ENCODE results near the gene CLDN16. TPM values are rescaled to one million over a fixed set of nuclear protein-coding genes. Genes with fewer than 3 reads are reported as not detected.

The CLDN16 gene
- total RNA-seq, 2 experiments from 2014 or later = not detected

- CTCF ChIA-PET = interaction anchor here (0.8 to 1.5 kb wide), 5 partner anchors 11 to 423 kb away, joined by 3 to 5 read pairs (median 5); no protein-coding TSS in a partner anchor
- H3K9me3 Mint-ChIP-seq = no peaks in the 10 kb centered on the region
- peak; percentile 48 for DNase-seq
- no peak overlapping the region for H3K4me3 Mint-ChIP-seq
- H3K27me3 Mint-ChIP-seq (ENCODE audit: low read depth) = peaks cover 5% of the 10 kb centered on the region
- intact Hi-C loops (cut with micrococcal nuclease) = loop anchor here (1.0 to 5.0 kb wide), 6 partner anchors 40 to 666 kb away; no protein-coding TSS in a partner anchor
- H3K36me3 Mint-ChIP-seq (ENCODE audit: low read depth) = no peaks in the 10 kb centered on the region
- peaks cover 8% of the 10 kb centered on the region for H3K4me1 Mint-ChIP-seq (ENCODE audit: low read depth)
- H3K27ac Mint-ChIP-seq = no peak overlapping the region
Observed at GRCh38 chr3:190384309-190384756, 3.6 kb upstream of the CLDN16 start.

GRCh38 chr3:190385731-190386688 lies 2.0 kb upstream of the CLDN16 start:
- intact Hi-C loops (cut with micrococcal nuclease) = loop anchor here (2.0 kb wide), 3 partner anchors 39 to 665 kb away; no protein-coding TSS in a partner anchor
- no peak overlapping the region for H3K27ac Mint-ChIP-seq
- CTCF ChIA-PET = no interaction called here

GRCh38 chr3:190388703-190389102 lies 740 bp downstream of the CLDN16 start:
- intact Hi-C loops (cut with micrococcal nuclease) = no loop called here
- no peaks in the 10 kb centered on the region for H3K4me1 Mint-ChIP-seq (ENCODE audit: low read depth)
- H3K27ac Mint-ChIP-seq = no peak overlapping the region
- CTCF ChIA-PET = no interaction called here
- no peaks in the 10 kb centered on the region for H3K27me3 Mint-ChIP-seq (ENCODE audit: low read depth)
- no peaks in the 10 kb centered on the region for H3K36me3 Mint-ChIP-seq (ENCODE audit: low read depth)
- H3K9me3 Mint-ChIP-seq = no peaks in the 10 kb centered on the region
- H3K4me3 Mint-ChIP-seq = no peak overlapping the region
- no peak for DNase-seq

More at GRCh38 chr3:190385731-190386688, 2.0 kb upstream of the CLDN16 start:
- H3K27me3 Mint-ChIP-seq (ENCODE audit: low read depth) = no peaks in the 10 kb centered on the region
- no peak overlapping the region for H3K4me3 Mint-ChIP-seq
- H3K4me1 Mint-ChIP-seq (ENCODE audit: low read depth) = peaks cover 8% of the 10 kb centered on the region
- no peaks in the 10 kb centered on the region for H3K9me3 Mint-ChIP-seq
- no peak for DNase-seq
- H3K36me3 Mint-ChIP-seq (ENCODE audit: low read depth) = no peaks in the 10 kb centered on the region

GRCh38 chr3:190396001-190396400 lies 8.0 kb downstream of the CLDN16 start:
- DNase-seq = no peak
- Mint-ChIP-seq H3K27me3 (ENCODE audit: low read depth) (no peaks in the 10 kb centered on the region), H3K4me1 (ENCODE audit: low read depth) (no peaks in the 10 kb centered on the region), H3K36me3 (ENCODE audit: low read depth) (no peaks in the 10 kb centered on the region), H3K4me3 (no peak overlapping the region), H3K9me3 (no peaks in the 10 kb centered on the region), H3K27ac (no peak overlapping the region)
- intact Hi-C loops (cut with micrococcal nuclease) = no loop called here
- CTCF ChIA-PET = no interaction called here

GRCh38 chr3:190397889-190398288 lies 9.9 kb downstream of the CLDN16 start:
- Mint-ChIP-seq H3K27me3 (ENCODE audit: low read depth) (peaks cover 5% of the 10 kb centered on the region), H3K4me3 (no peak overlapping the region), H3K36me3 (ENCODE audit: low read depth) (no peaks in the 10 kb centered on the region), H3K27ac (no peak overlapping the region), H3K9me3 (no peaks in the 10 kb centered on the region), H3K4me1 (ENCODE audit: low read depth) (no peaks in the 10 kb centered on the region)
- intact Hi-C loops (cut with micrococcal nuclease) = no loop called here
- CTCF ChIA-PET = interaction anchor here (0.9 kb wide), 1 partner anchor 27 kb away, joined by 3 read pairs; no protein-coding TSS in a partner anchor
- no peak for DNase-seq

GRCh38 chr3:190399677-190400076 lies 11.7 kb downstream of the CLDN16 start:
- H3K27me3 Mint-ChIP-seq (ENCODE audit: low read depth) = peaks cover 5% of the 10 kb centered on the region
- H3K27ac Mint-ChIP-seq = no peak overlapping the region
- DNase-seq = no peak
- CTCF ChIA-PET = no interaction called here
- H3K36me3 Mint-ChIP-seq (ENCODE audit: low read depth) = no peaks in the 10 kb centered on the region
- H3K4me3 Mint-ChIP-seq = no peak overlapping the region
- H3K9me3 Mint-ChIP-seq = no peaks in the 10 kb centered on the region
- intact Hi-C loops (cut with micrococcal nuclease) = no loop called here
- H3K4me1 Mint-ChIP-seq (ENCODE audit: low read depth) = no peaks in the 10 kb centered on the region

GRCh38 chr3:190401963-190402362 lies 14.0 kb downstream of the CLDN16 start:
- no peak overlapping the region for H3K27ac Mint-ChIP-seq
- CTCF ChIA-PET = interaction anchor here (1.4 to 1.6 kb wide), 3 partner anchors 11 to 80 kb away, joined by 3 to 7 read pairs (median 3); partner anchors contain the start of gene CLDN1
- intact Hi-C loops (cut with micrococcal nuclease) = no loop called here
- H3K27me3 Mint-ChIP-seq (ENCODE audit: low read depth) = peaks cover 5% of the 10 kb centered on the region
- no peak for DNase-seq
- H3K9me3 Mint-ChIP-seq = no peaks in the 10 kb centered on the region
- no peak overlapping the region for H3K4me3 Mint-ChIP-seq
- no peaks in the 10 kb centered on the region for H3K4me1 Mint-ChIP-seq (ENCODE audit: low read depth)
- no peaks in the 10 kb centered on the region for H3K36me3 Mint-ChIP-seq (ENCODE audit: low read depth)

- Mint-ChIP-seq H3K27me3 (ENCODE audit: low read depth) (peaks cover 5% of the 10 kb centered on the region), H3K4me1 (ENCODE audit: low read depth) (no peaks in the 10 kb centered on the region)
- CTCF ChIA-PET = no interaction called here
Observed at GRCh38 chr3:190404715-190405114, 16.8 kb downstream of the CLDN16 start.

GRCh38 chr3:190414297-190414696 lies 26.3 kb downstream of the CLDN16 start:
- no peak overlapping the region for H3K4me3 Mint-ChIP-seq
- no peak overlapping the region for H3K27ac Mint-ChIP-seq
- no peak for DNase-seq
- CTCF ChIA-PET = interaction anchor here (0.6 to 1.8 kb wide), 2 partner anchors 11 to 378 kb away, joined by 3 to 8 read pairs; no protein-coding TSS in a partner anchor
- no peaks in the 10 kb centered on the region for H3K4me1 Mint-ChIP-seq (ENCODE audit: low read depth)
- H3K27me3 Mint-ChIP-seq (ENCODE audit: low read depth) = peaks cover 14% of the 10 kb centered on the region
- intact Hi-C loops (cut with micrococcal nuclease) = no loop called here
- peaks cover 9% of the 10 kb centered on the region for H3K9me3 Mint-ChIP-seq
- H3K36me3 Mint-ChIP-seq (ENCODE audit: low read depth) = peaks cover 2% of the 10 kb centered on the region

More at GRCh38 chr3:190404715-190405114, 16.8 kb downstream of the CLDN16 start:
- no peak overlapping the region for H3K27ac Mint-ChIP-seq
- H3K4me3 Mint-ChIP-seq = no peak overlapping the region
- H3K36me3 Mint-ChIP-seq (ENCODE audit: low read depth) = no peaks in the 10 kb centered on the region
- no peak for DNase-seq
- intact Hi-C loops (cut with micrococcal nuclease) = no loop called here
- H3K9me3 Mint-ChIP-seq = no peaks in the 10 kb centered on the region

GRCh38 chr3:190424108-190424477 lies 36.1 kb downstream of the CLDN16 start:
- Mint-ChIP-seq H3K4me3 (no peak overlapping the region), H3K4me1 (ENCODE audit: low read depth) (peaks cover 2% of the 10 kb centered on the region), H3K27ac (no peak overlapping the region), H3K27me3 (ENCODE audit: low read depth) (no peaks in the 10 kb centered on the region), H3K9me3 (no peaks in the 10 kb centered on the region), H3K36me3 (ENCODE audit: low read depth) (no peaks in the 10 kb centered on the region)
- CTCF ChIA-PET = interaction anchor here (0.7 to 3.9 kb wide), 12 partner anchors 10 to 479 kb away, joined by 3 to 18 read pairs (median 3); partner anchors contain the start of gene CLDN1
- DNase-seq = no peak
- intact Hi-C loops (cut with micrococcal nuclease) = loop anchor here (1.0 to 5.0 kb wide), 6 partner anchors 39 to 463 kb away; partner anchors contain the start of gene CLDN1

- H3K27ac Mint-ChIP-seq = no peak overlapping the region
- no peaks in the 10 kb centered on the region for H3K36me3 Mint-ChIP-seq (ENCODE audit: low read depth)
- DNase-seq = peak; percentile 59
- H3K27me3 Mint-ChIP-seq (ENCODE audit: low read depth) = no peaks in the 10 kb centered on the region
- no peak overlapping the region for H3K4me3 Mint-ChIP-seq
- CTCF ChIA-PET = interaction anchor here (0.6 to 3.9 kb wide), 17 partner anchors 8 to 568 kb away, joined by 3 to 18 read pairs (median 3); partner anchors contain the start of gene CLDN1
- H3K9me3 Mint-ChIP-seq = no peaks in the 10 kb centered on the region
- peaks cover 2% of the 10 kb centered on the region for H3K4me1 Mint-ChIP-seq (ENCODE audit: low read depth)
- intact Hi-C loops (cut with micrococcal nuclease) = loop anchor here (1.0 to 5.0 kb wide), 6 partner anchors 40 to 463 kb away; partner anchors contain the start of gene CLDN1
Observed at GRCh38 chr3:190424478-190425439, 36.8 kb downstream of the CLDN16 start.

Measured in activated naive CD4-positive, alpha-beta T cell treated with anti-CD3 and anti-CD28 coated beads for 36 hours (primary cell).